Neuronal stem cell (in vitro differentiated cells): ENCODE data around the gene TENT5A.
A peak's percentile ranks its signal among the peaks of the same experiment; 100 is the strongest.

ENCODE experiments used
- DNase-seq: peaks from one replicate; pipeline ENCODE4 v3.0.0-alpha.2; 2013; ENCODE audit warnings: low spot score
- H2AFZ ChIP-seq: one replicate; pipeline ENCODE4 v1.6.1; 2013; ENCODE audit warnings: mild to moderate bottlenecking, low read length, inconsistent platforms
- H2AK5ac ChIP-seq: 2 replicates; pipeline ENCODE4 v1.6.1; 2013; ENCODE audit warnings: low read depth, mild to moderate bottlenecking, inconsistent platforms, low read length, moderate library complexity, mixed read lengths
- H2BK120ac ChIP-seq: 2 replicates; pipeline ENCODE4 v1.6.1; 2013; ENCODE audit warnings: low read depth, mild to moderate bottlenecking, inconsistent platforms, low read length, moderate library complexity, mixed read lengths
- H2BK12ac ChIP-seq: one replicate; pipeline ENCODE4 v1.6.1; 2013; ENCODE audit warnings: low read length, inconsistent platforms
- H2BK15ac ChIP-seq: 2 replicates; pipeline ENCODE4 v1.6.1; 2013; ENCODE audit warnings: mild to moderate bottlenecking, low read length, inconsistent platforms, mixed read lengths
- H2BK5ac ChIP-seq: one replicate; pipeline ENCODE4 v1.6.1; 2013; ENCODE audit warnings: inconsistent platforms, mild to moderate bottlenecking, low read length, moderate library complexity
- H3K14ac ChIP-seq: one replicate; pipeline ENCODE4 v1.6.1; 2013; ENCODE audit warnings: low read length, inconsistent platforms
- H3K18ac ChIP-seq: 2 replicates; pipeline ENCODE4 v1.6.1; 2013; ENCODE audit warnings: low read length, inconsistent platforms
- H3K23ac ChIP-seq: 2 replicates; pipeline ENCODE4 v1.6.1; 2013; ENCODE audit warnings: low read depth, mild to moderate bottlenecking, mixed read lengths, low read length, inconsistent platforms; ENCODE audit not compliant: poor library complexity
- H3K27ac ChIP-seq: replicated peaks from 3 replicates; pipeline ENCODE4 v1.5.1; 2013; ENCODE audit warnings: low read length, inconsistent platforms
- H3K27me3 ChIP-seq, 3 experiments: 2 replicates each; pipeline ENCODE4 v1.6.1; 2013; ENCODE audit warnings: low read length in 3 of 3, mild to moderate bottlenecking in 2 of 3, inconsistent platforms in 1 of 3, low read depth in 1 of 3, mixed read lengths in 1 of 3, moderate library complexity in 1 of 3; ENCODE audit not compliant: control insufficient read depth in 3 of 3, insufficient read depth in 3 of 3
- H3K36me3 ChIP-seq, 2 donors: replicated peaks in 1 of 2; 2 replicates each; pipeline ENCODE4 v1.6.1; 2013; ENCODE audit warnings: low read length in 2 of 2; ENCODE audit not compliant: control insufficient read depth in 2 of 2, insufficient read depth in 2 of 2
- H3K4ac ChIP-seq: 2 replicates; pipeline ENCODE4 v1.6.1; 2013; ENCODE audit warnings: inconsistent platforms, mild to moderate bottlenecking, low read length, moderate library complexity
- H3K4me1 ChIP-seq, 2 donors: 1 replicate in 1 of 2; 2 replicates in 1 of 2; pipeline ENCODE4 v1.6.1; 2013; ENCODE audit warnings: low read length in 2 of 2, low read depth in 1 of 2; ENCODE audit not compliant: control insufficient read depth in 2 of 2, insufficient read depth in 1 of 2
- H3K4me2 ChIP-seq: one replicate; pipeline ENCODE4 v1.6.1; 2013; ENCODE audit warnings: mild to moderate bottlenecking, low read length, inconsistent platforms; ENCODE audit not compliant: insufficient read depth, poor library complexity, severe bottlenecking
- H3K4me3 ChIP-seq, 2 donors: 2 replicates each; pipeline ENCODE4 v1.5.1; 2013; ENCODE audit warnings: low read length in 2 of 2, mild to moderate bottlenecking in 2 of 2, inconsistent platforms in 1 of 2, moderate library complexity in 1 of 2
- H3K79me1 ChIP-seq: one replicate; pipeline ENCODE4 v1.6.1; 2013; ENCODE audit warnings: low read depth, mild to moderate bottlenecking, inconsistent platforms, low read length, moderate library complexity
- H3K9ac ChIP-seq: one replicate; pipeline ENCODE4 v1.6.1; 2013; ENCODE audit warnings: mild to moderate bottlenecking, low read depth, low read length, inconsistent platforms; ENCODE audit not compliant: poor library complexity
- H3K9me3 ChIP-seq, 2 donors: replicated peaks in 1 of 2; 2 replicates each; pipeline versions ENCODE3 to v1.6.1; 2013; ENCODE audit warnings: low read length in 2 of 2, mild to moderate bottlenecking in 2 of 2, inconsistent platforms in 1 of 2, low read depth in 1 of 2, mixed read lengths in 1 of 2, moderate library complexity in 1 of 2; ENCODE audit not compliant: control insufficient read depth in 2 of 2, insufficient read depth in 1 of 2
- H4K8ac ChIP-seq: one replicate; pipeline ENCODE4 v1.6.1; 2013; ENCODE audit warnings: low read depth, mild to moderate bottlenecking, inconsistent platforms, low read length, moderate library complexity
- H4K91ac ChIP-seq: one replicate; pipeline ENCODE4 v1.6.1; 2013; ENCODE audit warnings: low read length, low read depth, mild to moderate bottlenecking, inconsistent platforms; ENCODE audit not compliant: poor library complexity
- WGBS, 2 donors: extraction: QIAGEN DNeasy Blood & Tissue Kit; methylation state at CpG; one replicate each; pipeline ENCODE4 v1.1.7; 2013; ENCODE audit warnings: missing lambda C conversion rate in 2 of 2, mixed read lengths in 1 of 2; ENCODE audit not compliant: insufficient read length in 2 of 2, insufficient replicate concordance in 1 of 2; ENCODE audit errors: extremely low coverage in 2 of 2; 5-methylcytosine and 5-hydroxymethylcytosine counted together

The TENT5A gene

DNA sequence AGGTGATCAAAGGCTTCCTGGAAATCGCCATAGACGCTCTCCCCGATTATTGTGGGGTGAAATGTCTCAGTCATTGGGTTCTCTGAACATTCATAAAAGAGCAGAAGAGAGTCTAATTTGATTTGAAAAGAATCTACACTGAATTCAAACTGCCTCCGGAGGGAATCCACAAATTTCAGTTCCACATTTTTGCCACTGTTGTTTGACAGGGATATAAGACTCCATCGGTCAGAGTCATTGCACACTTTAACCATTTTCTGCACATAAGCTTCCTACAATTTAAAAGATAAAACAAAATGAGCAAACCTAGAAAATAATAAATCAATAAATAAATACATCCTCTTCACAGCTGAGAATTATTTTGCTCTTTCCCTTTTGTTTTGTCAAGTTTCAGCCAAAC lies 2.3 kb downstream of the TENT5A start:
- no peak overlapping the region for H3K18ac ChIP-seq
- WGBS, 2 donors = no CpG with 5 or more reads among the region's 5 CpGs

DNA sequence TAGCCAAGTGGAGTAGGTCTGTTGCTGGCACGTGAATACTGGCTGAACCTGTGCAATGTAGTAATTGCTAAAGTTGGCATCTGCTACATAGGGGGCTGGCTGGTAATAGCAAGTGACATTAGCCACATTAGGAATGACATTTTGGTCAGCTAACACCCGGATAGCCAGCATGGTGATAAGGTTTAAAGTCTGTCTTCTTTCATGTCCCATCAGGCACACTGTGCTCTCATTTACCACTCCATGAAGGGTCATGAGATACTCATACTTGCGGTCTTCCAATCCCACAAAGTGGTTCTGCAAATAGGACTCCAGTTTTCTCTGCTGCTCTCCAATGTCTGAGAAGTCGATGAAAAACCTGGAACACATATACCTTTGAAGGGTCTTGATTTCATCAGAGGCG lies 2.8 kb downstream of the TENT5A start:
- no peak for DNase-seq
- peaks cover 0 to 46% of the 10 kb centered on the region in 2 donors for H3K36me3 ChIP-seq

More for the DNA sequence above, 2.3 kb downstream of the TENT5A start:
- no peak overlapping the region for H3K9ac ChIP-seq
- H4K91ac ChIP-seq = no peak overlapping the region
- no peak overlapping the region for H3K27ac ChIP-seq
- H2AK5ac ChIP-seq = no peak overlapping the region
- peaks cover 0 to 21% (median 4%) of the 10 kb centered on the region in 3 experiments for H3K27me3 ChIP-seq
- H3K79me1 ChIP-seq = peaks cover 4% of the 10 kb centered on the region
- no peak overlapping the region for H3K4ac ChIP-seq
- peaks cover 6 to 13% of the 10 kb centered on the region in 2 donors for H3K4me1 ChIP-seq
- peak overlapping the region in 1 of 2 donors; percentile 79 for H3K4me3 ChIP-seq
- no peak overlapping the region for H2AFZ ChIP-seq
- H4K8ac ChIP-seq = no peak overlapping the region
- H3K4me2 ChIP-seq = no peak overlapping the region
- peaks cover 0 to 5% of the 10 kb centered on the region in 2 donors for H3K9me3 ChIP-seq
- no peak overlapping the region for H3K14ac ChIP-seq
- H3K36me3 ChIP-seq = peaks cover 0 to 46% of the 10 kb centered on the region in 2 donors
- no peak overlapping the region for H2BK15ac ChIP-seq
- DNase-seq = no peak
- H3K23ac ChIP-seq = no peak overlapping the region
- H2BK5ac ChIP-seq = no peak overlapping the region
- H2BK12ac ChIP-seq = no peak overlapping the region
- H2BK120ac ChIP-seq = no peak overlapping the region

DNA sequence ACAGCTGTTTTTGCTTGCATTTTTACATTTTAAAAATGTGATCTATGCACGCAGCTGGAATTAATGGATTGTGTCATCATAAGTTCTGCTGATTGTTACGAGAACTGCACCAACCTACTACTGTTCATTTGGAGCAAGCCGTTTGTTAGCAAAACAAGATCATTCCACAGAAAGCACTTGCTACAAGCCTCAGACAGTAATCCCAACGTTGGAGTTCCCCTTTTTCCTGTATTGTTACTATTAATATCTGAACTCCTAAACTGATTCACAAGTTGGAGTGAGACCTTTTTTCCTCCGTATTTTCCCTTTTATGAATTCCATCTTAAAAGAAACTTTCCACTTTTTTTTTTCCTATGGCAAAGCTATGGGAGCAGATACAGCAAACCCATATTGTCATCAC lies 3.5 kb downstream of the TENT5A start:
- peaks cover 0 to 5% of the 10 kb centered on the region in 2 donors for H3K9me3 ChIP-seq
- no peak overlapping the region for H3K4ac ChIP-seq
- H2BK5ac ChIP-seq = no peak overlapping the region
- H3K23ac ChIP-seq = no peak overlapping the region
- WGBS, 2 donors = no CpG with 5 or more reads among the region's 5 CpGs
- H3K4me1 ChIP-seq = peaks cover 6 to 13% of the 10 kb centered on the region in 2 donors
- no peak overlapping the region for H2BK12ac ChIP-seq
- H3K18ac ChIP-seq = no peak overlapping the region
- no peak overlapping the region for H2BK120ac ChIP-seq
- no peak overlapping the region for H3K4me2 ChIP-seq
- H3K4me3 ChIP-seq = no peak overlapping the region
- H3K27me3 ChIP-seq = peaks cover 0 to 17% (median 4%) of the 10 kb centered on the region in 3 experiments
- no peak overlapping the region for H3K14ac ChIP-seq
- H4K91ac ChIP-seq = no peak overlapping the region
- no peak for DNase-seq
- H3K36me3 ChIP-seq = peaks cover 0 to 50% of the 10 kb centered on the region in 2 donors
- H2AFZ ChIP-seq = no peak overlapping the region
- no peak overlapping the region for H3K27ac ChIP-seq
- no peak overlapping the region for H3K9ac ChIP-seq
- no peak overlapping the region for H2AK5ac ChIP-seq
- H4K8ac ChIP-seq = no peak overlapping the region
- H2BK15ac ChIP-seq = no peak overlapping the region
- H3K79me1 ChIP-seq = peaks cover 4% of the 10 kb centered on the region

More for the DNA sequence above, 2.8 kb downstream of the TENT5A start:
- WGBS, 2 donors = no CpG with 5 or more reads among the region's 5 CpGs
- Histone ChIP-seq H2AFZ (no peak overlapping the region), H3K27ac (no peak overlapping the region), H2BK5ac (no peak overlapping the region), H3K23ac (no peak overlapping the region), H3K4ac (no peak overlapping the region), H2BK15ac (no peak overlapping the region), H2AK5ac (no peak overlapping the region), H2BK12ac (no peak overlapping the region), H3K18ac (no peak overlapping the region), H3K4me2 (no peak overlapping the region), H3K9ac (no peak overlapping the region), H3K4me1 (peaks cover 6 to 13% of the 10 kb centered on the region in 2 donors), H3K79me1 (peaks cover 4% of the 10 kb centered on the region), H4K91ac (no peak overlapping the region), H2BK120ac (no peak overlapping the region), H3K27me3 (peaks cover 0 to 21% (median 4%) of the 10 kb centered on the region in 3 experiments), H3K14ac (no peak overlapping the region), H3K4me3 (peak overlapping the region in 1 of 2 donors; percentile 79), H3K9me3 (peaks cover 0 to 5% of the 10 kb centered on the region in 2 donors), H4K8ac (no peak overlapping the region)

GRCh38 chr6:81747327-81747726 lies 5.2 kb downstream of the TENT5A start:
- no peak overlapping the region for H2BK15ac ChIP-seq
- no peak overlapping the region for H3K18ac ChIP-seq
- WGBS, 2 donors = no CpG with 5 or more reads among the region's 4 CpGs
- no peak overlapping the region for H3K4me2 ChIP-seq
- no peak overlapping the region for H3K4ac ChIP-seq
- peaks cover 6 to 13% of the 10 kb centered on the region in 2 donors for H3K4me1 ChIP-seq
- no peak overlapping the region for H4K8ac ChIP-seq
- no peak overlapping the region for H4K91ac ChIP-seq
- H3K27ac ChIP-seq = no peak overlapping the region
- no peak overlapping the region for H2BK12ac ChIP-seq
- no peak overlapping the region for H3K4me3 ChIP-seq
- no peak overlapping the region for H2BK120ac ChIP-seq
- H3K14ac ChIP-seq = no peak overlapping the region
- no peak overlapping the region for H2AFZ ChIP-seq
- no peak overlapping the region for H2BK5ac ChIP-seq
- no peak overlapping the region for H3K23ac ChIP-seq
- peaks cover 0 to 16% (median 4%) of the 10 kb centered on the region in 3 experiments for H3K27me3 ChIP-seq
- no peak overlapping the region for H2AK5ac ChIP-seq
- peak; percentile 37 for DNase-seq
- peaks cover 0 to 50% of the 10 kb centered on the region in 2 donors for H3K36me3 ChIP-seq
- H3K79me1 ChIP-seq = peaks cover 4% of the 10 kb centered on the region
- no peak overlapping the region for H3K9ac ChIP-seq
- peaks cover 0 to 5% of the 10 kb centered on the region in 2 donors for H3K9me3 ChIP-seq
